ENCODE data around the gene LGR6.
A peak's percentile ranks its signal among the peaks of the same experiment; 100 is the strongest.

The LGR6 gene

GRCh38 chr1:202305168-202305567 is 111.6 kb downstream of the LGR6 start:
- H3K4me1 ChIP-seq (ENCODE audit: control insufficient read depth in 1 of 2, insufficient read depth in 2 of 2, low read length in 2 of 2) = no peaks in the 10 kb centered on the region
- no peak overlapping the region for H2AK5ac ChIP-seq (ENCODE audit: low read length)
- H3K27me3 ChIP-seq (ENCODE audit: insufficient read depth, low read length) = no peaks in the 10 kb centered on the region
- no peaks in the 10 kb centered on the region for H3K79me2 ChIP-seq (ENCODE audit: control insufficient read depth, insufficient read depth, low read length, poor library complexity)
- H3K9me3 ChIP-seq (ENCODE audit: insufficient read depth, low read depth, low read length) = no peaks in the 10 kb centered on the region
- no peak overlapping the region for H2AFZ ChIP-seq (ENCODE audit: insufficient read depth, low read length, poor library complexity)
- no peak overlapping the region for H2BK12ac ChIP-seq (ENCODE audit: low read length)
- H3K4me3 ChIP-seq (ENCODE audit: low read depth, low read length) = no peak overlapping the region
- H2BK120ac ChIP-seq (ENCODE audit: insufficient read depth, low read length, poor library complexity) = no peak overlapping the region
- no peak overlapping the region for H4K91ac ChIP-seq (ENCODE audit: low read depth, low read length)
- no peak overlapping the region for H3K14ac ChIP-seq (ENCODE audit: low read length)
- WGBS (ENCODE audit: extremely low coverage, insufficient coverage, insufficient read length) = no CpG with 5 or more reads among the region's 1 CpG
- H4K8ac ChIP-seq (ENCODE audit: low read depth, low read length) = no peak overlapping the region
- no peak for DNase-seq
- no peak overlapping the region for H3K27ac ChIP-seq (ENCODE audit: low read depth, low read length)
- no peaks in the 10 kb centered on the region for H3K36me3 ChIP-seq (ENCODE audit: control insufficient read depth in 1 of 2, insufficient read depth in 2 of 2, low read length in 2 of 2)
- no peak overlapping the region for H3K18ac ChIP-seq (ENCODE audit: low read length)
- H3K9ac ChIP-seq (ENCODE audit: low read length) = no peak overlapping the region
- no peak overlapping the region for H3K23ac ChIP-seq (ENCODE audit: low read length)
- no peak overlapping the region for H4K12ac ChIP-seq (ENCODE audit: low read depth, low read length)
- no peak overlapping the region for H3K4me2 ChIP-seq (ENCODE audit: low read length)
- H2BK5ac ChIP-seq (ENCODE audit: low read depth, low read length, poor library complexity) = no peak overlapping the region
- H3K4ac ChIP-seq (ENCODE audit: low read depth, low read length) = no peak overlapping the region
- no peaks in the 10 kb centered on the region for H3K79me1 ChIP-seq (ENCODE audit: low read length)

- no peaks in the 10 kb centered on the region for H3K79me2 ChIP-seq (ENCODE audit: control insufficient read depth, insufficient read depth, low read length, poor library complexity)
- H3K4me1 ChIP-seq (ENCODE audit: control insufficient read depth in 1 of 2, insufficient read depth in 2 of 2, low read length in 2 of 2) = no peaks in the 10 kb centered on the region
- H3K4me3 ChIP-seq (ENCODE audit: low read depth, low read length) = peak overlapping the region; percentile 16
- H2BK5ac ChIP-seq (ENCODE audit: low read depth, low read length, poor library complexity) = no peak overlapping the region
- no peak overlapping the region for H3K4me2 ChIP-seq (ENCODE audit: low read length)
- no peak overlapping the region for H4K8ac ChIP-seq (ENCODE audit: low read depth, low read length)
- no CpG with 5 or more reads among the region's 9 CpGs for WGBS (ENCODE audit: extremely low coverage, insufficient coverage, insufficient read length)
- no peak overlapping the region for H3K23ac ChIP-seq (ENCODE audit: low read length)
- H2AK5ac ChIP-seq (ENCODE audit: low read length) = no peak overlapping the region
- no peaks in the 10 kb centered on the region for H3K27me3 ChIP-seq (ENCODE audit: insufficient read depth, low read length)
- no peak overlapping the region for H3K4ac ChIP-seq (ENCODE audit: low read depth, low read length)
- DNase-seq = no peak
- H2BK120ac ChIP-seq (ENCODE audit: insufficient read depth, low read length, poor library complexity) = no peak overlapping the region
- H3K27ac ChIP-seq (ENCODE audit: low read depth, low read length) = no peak overlapping the region
- H4K91ac ChIP-seq (ENCODE audit: low read depth, low read length) = no peak overlapping the region
- no peak overlapping the region for H3K18ac ChIP-seq (ENCODE audit: low read length)
- H3K79me1 ChIP-seq (ENCODE audit: low read length) = no peaks in the 10 kb centered on the region
- H3K36me3 ChIP-seq (ENCODE audit: control insufficient read depth in 1 of 2, insufficient read depth in 2 of 2, low read length in 2 of 2) = no peaks in the 10 kb centered on the region
- H3K9ac ChIP-seq (ENCODE audit: low read length) = no peak overlapping the region
- no peaks in the 10 kb centered on the region for H3K9me3 ChIP-seq (ENCODE audit: insufficient read depth, low read depth, low read length)
- H2AFZ ChIP-seq (ENCODE audit: insufficient read depth, low read length, poor library complexity) = no peak overlapping the region
- H4K12ac ChIP-seq (ENCODE audit: low read depth, low read length) = no peak overlapping the region
- no peak overlapping the region for H2BK12ac ChIP-seq (ENCODE audit: low read length)
- no peak overlapping the region for H3K14ac ChIP-seq (ENCODE audit: low read length)
These were observed 113.1 kb downstream of the LGR6 start for GRCh38 chr1:202306535-202307345.

- Histone ChIP-seq H3K79me1 (ENCODE audit: low read length) (no peaks in the 10 kb centered on the region), H2BK120ac (ENCODE audit: insufficient read depth, low read length, poor library complexity) (no peak overlapping the region), H3K27ac (ENCODE audit: low read depth, low read length) (no peak overlapping the region), H4K8ac (ENCODE audit: low read depth, low read length) (no peak overlapping the region), H3K4me2 (ENCODE audit: low read length) (no peak overlapping the region), H3K9me3 (ENCODE audit: insufficient read depth, low read depth, low read length) (peaks cover 2% of the 10 kb centered on the region), H3K18ac (ENCODE audit: low read length) (no peak overlapping the region), H3K27me3 (ENCODE audit: insufficient read depth, low read length) (no peaks in the 10 kb centered on the region), H2BK12ac (ENCODE audit: low read length) (no peak overlapping the region), H3K4me1 (ENCODE audit: control insufficient read depth in 1 of 2, insufficient read depth in 2 of 2, low read length in 2 of 2) (peaks cover 0 to 3% of the 10 kb centered on the region in 2 experiments), H3K23ac (ENCODE audit: low read length) (no peak overlapping the region), H2BK5ac (ENCODE audit: low read depth, low read length, poor library complexity) (no peak overlapping the region), H3K79me2 (ENCODE audit: control insufficient read depth, insufficient read depth, low read length, poor library complexity) (no peaks in the 10 kb centered on the region), H4K12ac (ENCODE audit: low read depth, low read length) (no peak overlapping the region), H3K14ac (ENCODE audit: low read length) (no peak overlapping the region), H2AFZ (ENCODE audit: insufficient read depth, low read length, poor library complexity) (no peak overlapping the region), H4K91ac (ENCODE audit: low read depth, low read length) (no peak overlapping the region), H3K9ac (ENCODE audit: low read length) (no peak overlapping the region), H3K4ac (ENCODE audit: low read depth, low read length) (no peak overlapping the region), H3K4me3 (ENCODE audit: low read depth, low read length) (no peak overlapping the region), H2AK5ac (ENCODE audit: low read length) (no peak overlapping the region), H3K36me3 (ENCODE audit: control insufficient read depth in 1 of 2, insufficient read depth in 2 of 2, low read length in 2 of 2) (no peaks in the 10 kb centered on the region)
- no peak for DNase-seq
These were observed 116.6 kb downstream of the LGR6 start for GRCh38 chr1:202310071-202310725.

GRCh38 chr1:202310746-202311145 is 117.1 kb downstream of the LGR6 start:
- H4K91ac ChIP-seq (ENCODE audit: low read depth, low read length) = no peak overlapping the region
- H3K23ac ChIP-seq (ENCODE audit: low read length) = no peak overlapping the region
- no peak overlapping the region for H2BK12ac ChIP-seq (ENCODE audit: low read length)
- no peak overlapping the region for H3K4me2 ChIP-seq (ENCODE audit: low read length)
- no peak overlapping the region for H3K9ac ChIP-seq (ENCODE audit: low read length)
- no peaks in the 10 kb centered on the region for H3K79me1 ChIP-seq (ENCODE audit: low read length)
- H3K18ac ChIP-seq (ENCODE audit: low read length) = no peak overlapping the region
- peaks cover 2% of the 10 kb centered on the region for H3K9me3 ChIP-seq (ENCODE audit: insufficient read depth, low read depth, low read length)
- H4K12ac ChIP-seq (ENCODE audit: low read depth, low read length) = no peak overlapping the region
- no peak overlapping the region for H2AK5ac ChIP-seq (ENCODE audit: low read length)
- H4K8ac ChIP-seq (ENCODE audit: low read depth, low read length) = no peak overlapping the region
- H3K14ac ChIP-seq (ENCODE audit: low read length) = no peak overlapping the region
- peaks cover 0 to 3% of the 10 kb centered on the region in 2 experiments for H3K4me1 ChIP-seq (ENCODE audit: control insufficient read depth in 1 of 2, insufficient read depth in 2 of 2, low read length in 2 of 2)
- H3K27me3 ChIP-seq (ENCODE audit: insufficient read depth, low read length) = no peaks in the 10 kb centered on the region
- H3K4me3 ChIP-seq (ENCODE audit: low read depth, low read length) = no peak overlapping the region
- WGBS (ENCODE audit: extremely low coverage, insufficient coverage, insufficient read length) = no CpG with 5 or more reads among the region's 3 CpGs
- DNase-seq = no peak
- H3K27ac ChIP-seq (ENCODE audit: low read depth, low read length) = no peak overlapping the region
- H3K4ac ChIP-seq (ENCODE audit: low read depth, low read length) = no peak overlapping the region
- no peaks in the 10 kb centered on the region for H3K79me2 ChIP-seq (ENCODE audit: control insufficient read depth, insufficient read depth, low read length, poor library complexity)
- H2BK5ac ChIP-seq (ENCODE audit: low read depth, low read length, poor library complexity) = no peak overlapping the region
- no peaks in the 10 kb centered on the region for H3K36me3 ChIP-seq (ENCODE audit: control insufficient read depth in 1 of 2, insufficient read depth in 2 of 2, low read length in 2 of 2)
- no peak overlapping the region for H2AFZ ChIP-seq (ENCODE audit: insufficient read depth, low read length, poor library complexity)
- H2BK120ac ChIP-seq (ENCODE audit: insufficient read depth, low read length, poor library complexity) = no peak overlapping the region

Measured in trophoblast cell (in vitro differentiated cells and primary cell).